Measurements from ENCODE around the gene KCNQ5. TPM values are rescaled to one million over a fixed set of nuclear protein-coding genes. Genes with fewer than 3 reads are reported as not detected.

The KCNQ5 gene
- total RNA-seq, 1 experiment from 2014 or later = 0.07 TPM

DNA sequence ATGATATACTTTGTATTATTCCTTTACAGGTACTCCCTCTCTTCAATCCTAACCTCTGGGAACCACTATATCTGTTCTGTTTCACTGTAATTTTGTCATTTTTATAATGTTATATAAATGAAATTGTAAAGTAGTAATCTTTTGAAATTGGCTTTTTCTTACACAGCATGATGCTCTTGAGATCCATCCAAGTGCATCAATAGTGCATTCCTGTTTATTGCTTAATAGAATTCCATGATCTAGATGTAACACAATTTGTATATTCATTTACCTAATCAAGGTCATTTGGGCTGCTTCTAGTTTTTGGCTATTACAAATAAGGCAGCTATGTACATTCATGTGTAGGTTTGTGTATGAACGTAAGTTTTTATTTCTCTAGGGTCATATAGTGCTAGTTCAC, 428.8 kb downstream of the KCNQ5 start:
- H3K27ac Mint-ChIP-seq = no peak overlapping the region
- Histone ChIP-seq H3K9me3 (ENCODE audit: control insufficient read depth, low read depth, low read length) (no peaks in the 10 kb centered on the region), H3K56ac (ENCODE audit: insufficient read length, low read depth, low read length) (no peak overlapping the region), H2AFZ (ENCODE audit: low read length) (no peak overlapping the region), H3K14ac (ENCODE audit: insufficient read depth, low read length) (no peak overlapping the region), H3K4me1 (ENCODE audit: insufficient read depth, low read length) (no peaks in the 10 kb centered on the region), H4K5ac (ENCODE audit: insufficient read length, low read depth, low read length) (no peak overlapping the region), H3K27ac (ENCODE audit: insufficient read length, low read depth, low read length) (no peak overlapping the region), H3K23me2 (ENCODE audit: insufficient read length, low read depth, low read length, poor library complexity, severe bottlenecking) (no peaks in the 10 kb centered on the region), H4K8ac (replicated peaks; ENCODE audit: insufficient read length, low read depth, low read length) (no peak overlapping the region), H2BK15ac (ENCODE audit: low read depth, low read length) (no peak overlapping the region), H3K23ac (ENCODE audit: insufficient read length, low read depth, low read length) (no peak overlapping the region), H3K4ac (ENCODE audit: low read depth, low read length) (no peak overlapping the region), H2AK5ac (ENCODE audit: insufficient read length, low read length) (no peak overlapping the region), H2BK5ac (ENCODE audit: insufficient read length, low read length) (no peak overlapping the region), H3K79me1 (ENCODE audit: insufficient read depth, low read depth, low read length, poor library complexity, severe bottlenecking) (no peaks in the 10 kb centered on the region), H3K9ac (ENCODE audit: extremely low read depth, insufficient read length, low read length) (no peak overlapping the region), H3K4me2 (ENCODE audit: insufficient read depth, insufficient read length, low read length) (no peak overlapping the region), H2BK20ac (ENCODE audit: low read depth, low read length, poor library complexity, severe bottlenecking) (no peak overlapping the region), H2BK120ac (ENCODE audit: low read depth, low read length, poor library complexity, severe bottlenecking) (no peak overlapping the region), H3K79me2 (ENCODE audit: insufficient read depth, low read length) (no peaks in the 10 kb centered on the region), H3K18ac (ENCODE audit: insufficient read length, low read depth, low read length) (no peak overlapping the region), H3T11ph (ENCODE audit: low read length) (no peak overlapping the region), H2BK12ac (ENCODE audit: insufficient read length, low read depth, low read length) (no peak overlapping the region), H4K20me1 (ENCODE audit: control insufficient read depth, insufficient read depth, insufficient read length) (no peaks in the 10 kb centered on the region), H3K27me3 (ENCODE audit: insufficient read depth, low read length) (no peaks in the 10 kb centered on the region), H4K91ac (ENCODE audit: insufficient read length, low read depth, low read length) (no peak overlapping the region)
- no peaks in the 10 kb centered on the region for H3K27me3 Mint-ChIP-seq (ENCODE audit: low read depth)
- H3K9me3 Mint-ChIP-seq = no peaks in the 10 kb centered on the region
- H3K4me3 Mint-ChIP-seq = no peak overlapping the region
- TF ChIP-seq, protein P1, sequence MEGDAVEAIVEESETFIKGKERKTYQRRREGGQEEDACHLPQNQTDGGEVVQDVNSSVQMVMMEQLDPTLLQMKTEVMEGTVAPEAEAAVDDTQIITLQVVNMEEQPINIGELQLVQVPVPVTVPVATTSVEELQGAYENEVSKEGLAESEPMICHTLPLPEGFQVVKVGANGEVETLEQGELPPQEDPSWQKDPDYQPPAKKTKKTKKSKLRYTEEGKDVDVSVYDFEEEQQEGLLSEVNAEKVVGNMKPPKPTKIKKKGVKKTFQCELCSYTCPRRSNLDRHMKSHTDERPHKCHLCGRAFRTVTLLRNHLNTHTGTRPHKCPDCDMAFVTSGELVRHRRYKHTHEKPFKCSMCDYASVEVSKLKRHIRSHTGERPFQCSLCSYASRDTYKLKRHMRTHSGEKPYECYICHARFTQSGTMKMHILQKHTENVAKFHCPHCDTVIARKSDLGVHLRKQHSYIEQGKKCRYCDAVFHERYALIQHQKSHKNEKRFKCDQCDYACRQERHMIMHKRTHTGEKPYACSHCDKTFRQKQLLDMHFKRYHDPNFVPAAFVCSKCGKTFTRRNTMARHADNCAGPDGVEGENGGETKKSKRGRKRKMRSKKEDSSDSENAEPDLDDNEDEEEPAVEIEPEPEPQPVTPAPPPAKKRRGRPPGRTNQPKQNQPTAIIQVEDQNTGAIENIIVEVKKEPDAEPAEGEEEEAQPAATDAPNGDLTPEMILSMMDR (conservative IDR thresholded peaks at IDR 0.05) = no peak
- H3K4me1 Mint-ChIP-seq = no peaks in the 10 kb centered on the region
- H3K36me3 Mint-ChIP-seq (ENCODE audit: insufficient read depth in 1 of 3, low read depth in 3 of 3) = no peaks in the 10 kb centered on the region
- WGBS (ENCODE audit: extremely low coverage, insufficient read length, low lambda C conversion rate) = no CpG with 5 or more reads among the region's 1 CpG
- no peak for DNase-seq

Data from H9 (cell line).